ENCODE data around the gene FMNL2.

DNA sequence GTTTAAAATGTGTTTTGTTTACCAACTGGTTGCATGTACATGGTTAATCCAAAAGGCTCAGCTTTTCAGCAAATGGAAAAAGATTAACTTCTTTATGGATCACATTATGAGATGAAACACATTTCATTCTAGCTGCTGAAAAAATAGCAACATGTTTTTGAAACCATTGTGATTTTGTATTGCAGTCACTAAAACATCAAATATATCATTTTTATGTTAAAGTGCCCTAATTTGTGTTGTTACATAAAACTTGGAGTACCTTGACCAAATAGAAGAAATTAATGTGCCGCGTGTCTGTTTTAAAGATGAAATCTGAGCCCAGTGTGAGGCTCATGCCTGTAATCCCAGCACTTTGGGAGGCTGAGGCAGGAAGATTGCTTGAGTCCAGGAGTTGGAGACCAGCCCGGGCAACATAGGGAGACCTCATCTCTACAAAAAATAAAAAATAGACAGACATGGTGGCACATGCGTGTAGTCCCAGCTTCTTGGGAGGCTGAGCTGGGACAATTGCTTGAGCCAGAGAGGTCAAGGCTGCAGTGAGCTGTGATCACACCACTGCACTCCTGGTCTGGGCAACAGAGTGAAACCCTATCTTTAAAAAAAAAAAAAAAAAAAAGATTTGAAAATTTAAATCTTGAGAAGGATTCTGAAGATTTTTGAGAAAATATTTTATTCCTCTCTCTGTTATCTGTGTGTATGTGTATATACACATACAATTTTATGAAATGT lies 96.6 kb downstream of the FMNL2 start:
- TF ChIP-seq, protein P1, sequence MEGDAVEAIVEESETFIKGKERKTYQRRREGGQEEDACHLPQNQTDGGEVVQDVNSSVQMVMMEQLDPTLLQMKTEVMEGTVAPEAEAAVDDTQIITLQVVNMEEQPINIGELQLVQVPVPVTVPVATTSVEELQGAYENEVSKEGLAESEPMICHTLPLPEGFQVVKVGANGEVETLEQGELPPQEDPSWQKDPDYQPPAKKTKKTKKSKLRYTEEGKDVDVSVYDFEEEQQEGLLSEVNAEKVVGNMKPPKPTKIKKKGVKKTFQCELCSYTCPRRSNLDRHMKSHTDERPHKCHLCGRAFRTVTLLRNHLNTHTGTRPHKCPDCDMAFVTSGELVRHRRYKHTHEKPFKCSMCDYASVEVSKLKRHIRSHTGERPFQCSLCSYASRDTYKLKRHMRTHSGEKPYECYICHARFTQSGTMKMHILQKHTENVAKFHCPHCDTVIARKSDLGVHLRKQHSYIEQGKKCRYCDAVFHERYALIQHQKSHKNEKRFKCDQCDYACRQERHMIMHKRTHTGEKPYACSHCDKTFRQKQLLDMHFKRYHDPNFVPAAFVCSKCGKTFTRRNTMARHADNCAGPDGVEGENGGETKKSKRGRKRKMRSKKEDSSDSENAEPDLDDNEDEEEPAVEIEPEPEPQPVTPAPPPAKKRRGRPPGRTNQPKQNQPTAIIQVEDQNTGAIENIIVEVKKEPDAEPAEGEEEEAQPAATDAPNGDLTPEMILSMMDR (conservative IDR thresholded peaks at IDR 0.05; ENCODE audit: low read depth in 2 of 2), result no peak
- TF ChIP-seq EZH2 (IDR thresholded peaks at IDR 0.05; ENCODE audit: low read depth, unreplicated experiment) (no peak), POLR2AphosphoS5 (IDR thresholded peaks at IDR 0.05; ENCODE audit: low read depth) (no peak), STAT1 (IDR thresholded peaks at IDR 0.05; ENCODE audit: unreplicated experiment) (no peak), EZH2phosphoT487 (IDR thresholded peaks at IDR 0.05; ENCODE audit: unreplicated experiment) (no peak), CREB1 (CRISPR knock-in tag; IDR thresholded peaks at IDR 0.05; ENCODE audit: low read depth) (no peak)
- TF ChIP-seq, protein P2, sequence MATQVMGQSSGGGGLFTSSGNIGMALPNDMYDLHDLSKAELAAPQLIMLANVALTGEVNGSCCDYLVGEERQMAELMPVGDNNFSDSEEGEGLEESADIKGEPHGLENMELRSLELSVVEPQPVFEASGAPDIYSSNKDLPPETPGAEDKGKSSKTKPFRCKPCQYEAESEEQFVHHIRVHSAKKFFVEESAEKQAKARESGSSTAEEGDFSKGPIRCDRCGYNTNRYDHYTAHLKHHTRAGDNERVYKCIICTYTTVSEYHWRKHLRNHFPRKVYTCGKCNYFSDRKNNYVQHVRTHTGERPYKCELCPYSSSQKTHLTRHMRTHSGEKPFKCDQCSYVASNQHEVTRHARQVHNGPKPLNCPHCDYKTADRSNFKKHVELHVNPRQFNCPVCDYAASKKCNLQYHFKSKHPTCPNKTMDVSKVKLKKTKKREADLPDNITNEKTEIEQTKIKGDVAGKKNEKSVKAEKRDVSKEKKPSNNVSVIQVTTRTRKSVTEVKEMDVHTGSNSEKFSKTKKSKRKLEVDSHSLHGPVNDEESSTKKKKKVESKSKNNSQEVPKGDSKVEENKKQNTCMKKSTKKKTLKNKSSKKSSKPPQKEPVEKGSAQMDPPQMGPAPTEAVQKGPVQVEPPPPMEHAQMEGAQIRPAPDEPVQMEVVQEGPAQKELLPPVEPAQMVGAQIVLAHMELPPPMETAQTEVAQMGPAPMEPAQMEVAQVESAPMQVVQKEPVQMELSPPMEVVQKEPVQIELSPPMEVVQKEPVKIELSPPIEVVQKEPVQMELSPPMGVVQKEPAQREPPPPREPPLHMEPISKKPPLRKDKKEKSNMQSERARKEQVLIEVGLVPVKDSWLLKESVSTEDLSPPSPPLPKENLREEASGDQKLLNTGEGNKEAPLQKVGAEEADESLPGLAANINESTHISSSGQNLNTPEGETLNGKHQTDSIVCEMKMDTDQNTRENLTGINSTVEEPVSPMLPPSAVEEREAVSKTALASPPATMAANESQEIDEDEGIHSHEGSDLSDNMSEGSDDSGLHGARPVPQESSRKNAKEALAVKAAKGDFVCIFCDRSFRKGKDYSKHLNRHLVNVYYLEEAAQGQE (IDR thresholded peaks at IDR 0.05; ENCODE audit: unreplicated experiment), result no peak
- TF ChIP-seq, protein P3, sequence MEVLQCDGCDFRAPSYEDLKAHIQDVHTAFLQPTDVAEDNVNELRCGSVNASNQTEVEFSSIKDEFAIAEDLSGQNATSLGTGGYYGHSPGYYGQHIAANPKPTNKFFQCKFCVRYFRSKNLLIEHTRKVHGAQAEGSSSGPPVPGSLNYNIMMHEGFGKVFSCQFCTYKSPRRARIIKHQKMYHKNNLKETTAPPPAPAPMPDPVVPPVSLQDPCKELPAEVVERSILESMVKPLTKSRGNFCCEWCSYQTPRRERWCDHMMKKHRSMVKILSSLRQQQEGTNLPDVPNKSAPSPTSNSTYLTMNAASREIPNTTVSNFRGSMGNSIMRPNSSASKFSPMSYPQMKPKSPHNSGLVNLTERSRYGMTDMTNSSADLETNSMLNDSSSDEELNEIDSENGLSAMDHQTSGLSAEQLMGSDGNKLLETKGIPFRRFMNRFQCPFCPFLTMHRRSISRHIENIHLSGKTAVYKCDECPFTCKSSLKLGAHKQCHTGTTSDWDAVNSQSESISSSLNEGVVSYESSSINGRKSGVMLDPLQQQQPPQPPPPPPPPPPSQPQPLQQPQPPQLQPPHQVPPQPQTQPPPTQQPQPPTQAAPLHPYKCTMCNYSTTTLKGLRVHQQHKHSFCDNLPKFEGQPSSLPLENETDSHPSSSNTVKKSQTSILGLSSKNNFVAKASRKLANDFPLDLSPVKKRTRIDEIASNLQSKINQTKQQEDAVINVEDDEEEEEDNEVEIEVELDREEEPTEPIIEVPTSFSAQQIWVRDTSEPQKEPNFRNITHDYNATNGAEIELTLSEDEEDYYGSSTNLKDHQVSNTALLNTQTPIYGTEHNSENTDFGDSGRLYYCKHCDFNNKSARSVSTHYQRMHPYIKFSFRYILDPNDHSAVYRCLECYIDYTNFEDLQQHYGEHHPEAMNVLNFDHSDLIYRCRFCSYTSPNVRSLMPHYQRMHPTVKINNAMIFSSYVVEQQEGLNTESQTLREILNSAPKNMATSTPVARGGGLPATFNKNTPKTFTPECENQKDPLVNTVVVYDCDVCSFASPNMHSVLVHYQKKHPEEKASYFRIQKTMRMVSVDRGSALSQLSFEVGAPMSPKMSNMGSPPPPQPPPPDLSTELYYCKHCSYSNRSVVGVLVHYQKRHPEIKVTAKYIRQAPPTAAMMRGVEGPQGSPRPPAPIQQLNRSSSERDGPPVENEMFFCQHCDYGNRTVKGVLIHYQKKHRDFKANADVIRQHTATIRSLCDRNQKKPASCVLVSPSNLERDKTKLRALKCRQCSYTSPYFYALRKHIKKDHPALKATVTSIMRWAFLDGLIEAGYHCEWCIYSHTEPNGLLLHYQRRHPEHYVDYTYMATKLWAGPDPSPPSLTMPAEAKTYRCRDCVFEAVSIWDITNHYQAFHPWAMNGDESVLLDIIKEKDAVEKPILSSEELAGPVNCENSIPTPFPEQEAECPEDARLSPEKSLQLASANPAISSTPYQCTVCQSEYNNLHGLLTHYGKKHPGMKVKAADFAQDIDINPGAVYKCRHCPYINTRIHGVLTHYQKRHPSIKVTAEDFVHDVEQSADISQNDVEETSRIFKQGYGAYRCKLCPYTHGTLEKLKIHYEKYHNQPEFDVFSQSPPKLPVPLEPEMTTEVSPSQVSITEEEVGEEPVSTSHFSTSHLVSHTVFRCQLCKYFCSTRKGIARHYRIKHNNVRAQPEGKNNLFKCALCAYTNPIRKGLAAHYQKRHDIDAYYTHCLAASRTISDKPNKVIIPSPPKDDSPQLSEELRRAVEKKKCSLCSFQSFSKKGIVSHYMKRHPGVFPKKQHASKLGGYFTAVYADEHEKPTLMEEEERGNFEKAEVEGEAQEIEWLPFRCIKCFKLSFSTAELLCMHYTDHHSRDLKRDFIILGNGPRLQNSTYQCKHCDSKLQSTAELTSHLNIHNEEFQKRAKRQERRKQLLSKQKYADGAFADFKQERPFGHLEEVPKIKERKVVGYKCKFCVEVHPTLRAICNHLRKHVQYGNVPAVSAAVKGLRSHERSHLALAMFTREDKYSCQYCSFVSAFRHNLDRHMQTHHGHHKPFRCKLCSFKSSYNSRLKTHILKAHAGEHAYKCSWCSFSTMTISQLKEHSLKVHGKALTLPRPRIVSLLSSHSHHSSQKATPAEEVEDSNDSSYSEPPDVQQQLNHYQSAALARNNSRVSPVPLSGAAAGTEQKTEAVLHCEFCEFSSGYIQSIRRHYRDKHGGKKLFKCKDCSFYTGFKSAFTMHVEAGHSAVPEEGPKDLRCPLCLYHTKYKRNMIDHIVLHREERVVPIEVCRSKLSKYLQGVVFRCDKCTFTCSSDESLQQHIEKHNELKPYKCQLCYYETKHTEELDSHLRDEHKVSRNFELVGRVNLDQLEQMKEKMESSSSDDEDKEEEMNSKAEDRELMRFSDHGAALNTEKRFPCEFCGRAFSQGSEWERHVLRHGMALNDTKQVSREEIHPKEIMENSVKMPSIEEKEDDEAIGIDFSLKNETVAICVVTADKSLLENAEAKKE (CRISPR knock-in tag; IDR thresholded peaks at IDR 0.05), result no peak
